ENCODE results near the gene GDF10. TPM values are rescaled to one million over a fixed set of nuclear protein-coding genes. Genes with fewer than 3 reads are reported as not detected.

The GDF10 gene
- total and polyA plus RNA-seq, 2 donors (not counting 3 experiments of a cell fraction or from before 2014, with no cell fraction given): not detected

- H4K20me1 ChIP-seq (replicated peaks; ENCODE audit: control insufficient read depth, extremely low read depth, insufficient read depth, low read length): no peaks in the 10 kb centered on the region
- no peak for DNase-seq (ENCODE audit: low read depth, low spot score)
- H3K9me3 ChIP-seq (replicated peaks; ENCODE audit: control insufficient read depth, insufficient read depth, low read length): no peaks in the 10 kb centered on the region
- no peaks in the 10 kb centered on the region for H3K9me1 ChIP-seq (replicated peaks; ENCODE audit: control insufficient read depth, extremely low read depth, insufficient read depth, low read length)
- no peak overlapping the region for H3K4me3 ChIP-seq (replicated peaks in 1 of 3; ENCODE audit: insufficient read depth in 1 of 3, low read depth in 1 of 3, low read length in 3 of 3)
- no peaks in the 10 kb centered on the region for H3K4me1 ChIP-seq (ENCODE audit: control insufficient read depth, extremely low read depth, insufficient read depth, low read length)
- H3K36me3 ChIP-seq (ENCODE audit: control insufficient read depth in 2 of 2, extremely low read depth in 1 of 2, insufficient read depth in 2 of 2, low read length in 2 of 2): no peaks in the 10 kb centered on the region
- H2AFZ ChIP-seq (ENCODE audit: low read depth, low read length): no peak overlapping the region
- CTCF ChIA-PET: interaction anchor here (1.1 kb wide), 2 partner anchors 10 to 11 kb away, joined by 4 read pairs; no protein-coding TSS in a partner anchor
- BruUV-seq (replicated peaks): no TSS peak
- TF ChIP-seq FOS (IDR thresholded peaks at IDR 0.05; ENCODE audit: borderline replicate concordance, insufficient read depth, low read length): no peak
- TF ChIP-seq JUN (IDR thresholded peaks at IDR 0.05; ENCODE audit: borderline replicate concordance, insufficient read depth, insufficient read length, low read depth): no peak
- no peak overlapping the region for H3K27ac ChIP-seq (ENCODE audit: insufficient read depth, low read depth, low read length)
- no peak overlapping the region for H3K4me2 ChIP-seq (ENCODE audit: insufficient read depth, low read length)
- H3K27me3 ChIP-seq (ENCODE audit: control insufficient read depth in 2 of 2, insufficient read depth in 2 of 2, low read length in 2 of 2): no peaks in the 10 kb centered on the region
- POLR2A ChIA-PET: no interaction called here
- intact Hi-C loops (cut with micrococcal nuclease) (no loop called here), dilution Hi-C loops (cut with MboI; ENCODE audit: extremely low pct_ligation_motif_present, low sequenced_read_pairs) (no loop called here)
- no peaks in the 10 kb centered on the region for H3K79me2 ChIP-seq (ENCODE audit: control insufficient read depth, insufficient read depth, low read length)
- FAIRE-seq: no peak
- no peak overlapping the region for H3K9ac ChIP-seq (replicated peaks; ENCODE audit: extremely low read depth, insufficient read depth, low read length)
Observed at GRCh38 chr10:47350671-47351640, 51.0 kb downstream of the GDF10 start.

- Histone ChIP-seq H2AFZ (ENCODE audit: low read depth, low read length) (no peak overlapping the region), H3K27me3 (ENCODE audit: control insufficient read depth in 2 of 2, insufficient read depth in 2 of 2, low read length in 2 of 2) (no peaks in the 10 kb centered on the region), H3K9ac (replicated peaks; ENCODE audit: extremely low read depth, insufficient read depth, low read length) (no peak overlapping the region), H3K4me3 (replicated peaks in 1 of 3; ENCODE audit: insufficient read depth in 1 of 3, low read depth in 1 of 3, low read length in 3 of 3) (no peak overlapping the region), H3K9me1 (replicated peaks; ENCODE audit: control insufficient read depth, extremely low read depth, insufficient read depth, low read length) (no peaks in the 10 kb centered on the region), H3K9me3 (replicated peaks; ENCODE audit: control insufficient read depth, insufficient read depth, low read length) (no peaks in the 10 kb centered on the region), H3K4me1 (ENCODE audit: control insufficient read depth, extremely low read depth, insufficient read depth, low read length) (no peaks in the 10 kb centered on the region), H3K4me2 (ENCODE audit: insufficient read depth, low read length) (no peak overlapping the region), H3K36me3 (ENCODE audit: control insufficient read depth in 2 of 2, extremely low read depth in 1 of 2, insufficient read depth in 2 of 2, low read length in 2 of 2) (no peaks in the 10 kb centered on the region), H4K20me1 (replicated peaks; ENCODE audit: control insufficient read depth, extremely low read depth, insufficient read depth, low read length) (no peaks in the 10 kb centered on the region), H3K27ac (ENCODE audit: insufficient read depth, low read depth, low read length) (no peak overlapping the region), H3K79me2 (ENCODE audit: control insufficient read depth, insufficient read depth, low read length) (no peaks in the 10 kb centered on the region)
- intact Hi-C loops (cut with micrococcal nuclease): no loop called here
- POLR2A ChIA-PET: no interaction called here
- FAIRE-seq (no peak), DNase-seq (ENCODE audit: low read depth, low spot score) (no peak)
- TF ChIP-seq JUN (IDR thresholded peaks at IDR 0.05; ENCODE audit: borderline replicate concordance, insufficient read depth, insufficient read length, low read depth) (no peak), GATA2 (IDR thresholded peaks at IDR 0.05; ENCODE audit: insufficient read depth, insufficient read length, low read depth, low read length) (no peak), FOS (IDR thresholded peaks at IDR 0.05; ENCODE audit: borderline replicate concordance, insufficient read depth, low read length) (no peak), MYC (IDR thresholded peaks at IDR 0.05; ENCODE audit: low read depth, low read length) (no peak), POLR2A (IDR thresholded peaks at IDR 0.05; ENCODE audit: low read depth, low read length) (no peak), EZH2 (IDR thresholded peaks at IDR 0.05; ENCODE audit: borderline replicate concordance, low read depth, low read length, severe bottlenecking) (no peak), CTCF (IDR thresholded peaks at IDR 0.05; ENCODE audit: extremely low read depth in 1 of 2, insufficient read depth in 1 of 2, low read depth in 1 of 2, low read length in 2 of 2) (no peak), POLR2AphosphoS5 (IDR thresholded peaks at IDR 0.05; ENCODE audit: insufficient read depth, low read depth, low read length) (no peak), MAX (IDR thresholded peaks at IDR 0.05; ENCODE audit: insufficient read depth, insufficient read length) (no peak)
- CTCF ChIA-PET: interaction anchor here (1.1 to 2.9 kb wide), 3 partner anchors 12 to 13 kb away, joined by 4 to 14 read pairs (median 5); no protein-coding TSS in a partner anchor
- dilution Hi-C loops (cut with MboI; ENCODE audit: extremely low pct_ligation_motif_present, low sequenced_read_pairs): no loop called here
- no TSS peak for BruUV-seq (replicated peaks)
Observed at GRCh38 chr10:47351899-47352815, 52.2 kb downstream of the GDF10 start.
